Posterior cingulate gyrus (tissue), 11 donors: ENCODE data around the gene PSME1.
A peak's percentile ranks its signal among the peaks of the same experiment; 100 is the strongest.

Experiments used
- DNase-seq, 10 donors: peaks; one replicate each; pipeline versions ENCODE4 v3.0.0 to v3.0.0-alpha.2; 2020 to 2021; ENCODE audit warnings: mixed read lengths in 3 of 10
- intact Hi-C: fragments of 100-400 bp; cut with DNase I; formaldehyde crosslinking; loops from one replicate; pipeline ENCODE4 v1.15.1; 2023

Gene PSME1

GRCh38 chr14:24135834-24136683 lies at the start of gene PSME1:
Gene PSME1, plus strand, starts transcription at chr14:24136194. Its CDS starts 69 bp downstream, at chr14:24136263.
- DNase-seq = peak; percentile 87 to 99 (median 94)
- intact Hi-C loops = no loop called here

- intact Hi-C loops = no loop called here
- DNase-seq = no peak
Observed at GRCh38 chr14:24087004-24087403, 49.0 kb upstream of the PSME1 start.

GRCh38 chr14:24088095-24088494 lies 47.9 kb upstream of the PSME1 start:
- DNase-seq = peak in 2 of 10 donors; percentile 8 to 11
- intact Hi-C loops = no loop called here

- intact Hi-C loops = loop anchor here (1.0 to 5.0 kb wide), 2 partner anchors 38 to 76 kb away; partner anchors contain the start of gene CARMIL3
- no peak for DNase-seq
Observed at GRCh38 chr14:24089890-24090289, 46.1 kb upstream of the PSME1 start.

GRCh38 chr14:24092110-24092504 lies 43.9 kb upstream of the PSME1 start:
- peak in 1 of 10 donors; percentile 8 for DNase-seq
- intact Hi-C loops = loop anchor here (5.0 kb wide), 1 partner anchor 40 kb away; the partner anchor contains the start of gene CARMIL3

GRCh38 chr14:24092505-24093206 lies 43.3 kb upstream of the PSME1 start:
- peak in 1 of 10 donors; percentile 3 for DNase-seq
- intact Hi-C loops = loop anchor here (5.0 kb wide), 1 partner anchor 40 kb away; the partner anchor contains the start of gene CARMIL3

GRCh38 chr14:24093207-24093900 lies 42.6 kb upstream of the PSME1 start:
- DNase-seq = no peak
- intact Hi-C loops = loop anchor here (5.0 kb wide), 1 partner anchor 41 kb away; the partner anchor contains the start of gene CARMIL3

GRCh38 chr14:24093901-24094840 lies 41.8 kb upstream of the PSME1 start, which contains the start of gene PCK2:
Gene PCK2, plus strand, starts transcription at chr14:24094311. Its CDS starts 95 bp downstream, at chr14:24094406.
- intact Hi-C loops = loop anchor here (5.0 kb wide), 1 partner anchor 42 kb away; the partner anchor contains the start of gene CARMIL3
- peak; percentile 57 to 97 (median 74) for DNase-seq

GRCh38 chr14:24094841-24095270 lies 41.1 kb upstream of the PSME1 start:
- DNase-seq = peak in 1 of 10 donors; percentile 67
- intact Hi-C loops = loop anchor here (5.0 kb wide), 1 partner anchor 43 kb away; the partner anchor contains the start of gene CARMIL3

- DNase-seq = peak in 3 of 10 donors; percentile 26 to 83 (median 81)
- intact Hi-C loops = no loop called here
Observed at GRCh38 chr14:24095271-24096068, 40.5 kb upstream of the PSME1 start.

GRCh38 chr14:24096545-24097181 lies 39.3 kb upstream of the PSME1 start:
- intact Hi-C loops = no loop called here

GRCh38 chr14:24098229-24098926 lies 37.6 kb upstream of the PSME1 start:
- intact Hi-C loops = no loop called here
- peak in 2 of 10 donors; percentile 54 to 65 for DNase-seq

More at GRCh38 chr14:24096545-24097181, 39.3 kb upstream of the PSME1 start:
- DNase-seq = peak in 2 of 10 donors; percentile 24 to 55

- peak in 4 of 10 donors; percentile 17 to 80 (median 48) for DNase-seq
- intact Hi-C loops = no loop called here
Observed at GRCh38 chr14:24098927-24099813, 36.8 kb upstream of the PSME1 start.

GRCh38 chr14:24100197-24100981 lies 35.6 kb upstream of the PSME1 start:
- intact Hi-C loops = no loop called here
- DNase-seq = peak in 2 of 10 donors; percentile 2 to 9

- intact Hi-C loops = no loop called here
- DNase-seq = peak in 2 of 10 donors; percentile 7 to 12
Observed at GRCh38 chr14:24100982-24101494, 35.0 kb upstream of the PSME1 start.
